Neural crest cell (in vitro differentiated cells): Measurements from ENCODE around the gene PRKCE. TPM values are rescaled to one million over a fixed set of nuclear protein-coding genes. Genes with fewer than 3 reads are reported as not detected.

ENCODE experiments used
- DNase-seq: peaks from one replicate; pipeline ENCODE4 v3.0.0; 2021; ENCODE audit warnings: low read depth, mixed read lengths, low spot score
- H3K27ac Mint-ChIP-seq: one replicate; pipeline ENCODE4 v1.8.0; 2021; ENCODE audit warnings: mild to moderate bottlenecking, mixed read lengths; ENCODE audit not compliant: unreplicated experiment
- H3K27me3 Mint-ChIP-seq: 2 replicates; pipeline ENCODE4 v1.8.0; 2021; ENCODE audit warnings: low read depth, mild to moderate bottlenecking, mixed read lengths
- H3K36me3 Mint-ChIP-seq: 2 replicates; pipeline ENCODE4 v1.8.0; 2021; ENCODE audit warnings: low read depth, mild to moderate bottlenecking, mixed read lengths
- H3K4me1 Mint-ChIP-seq: 2 replicates; pipeline ENCODE4 v1.8.0; 2021; ENCODE audit warnings: mixed read lengths
- H3K4me3 Mint-ChIP-seq: one replicate; pipeline ENCODE4 v1.8.0; 2021; ENCODE audit warnings: mild to moderate bottlenecking, mixed read lengths
- H3K9me3 Mint-ChIP-seq: 2 replicates; pipeline ENCODE4 v1.8.0; 2021; ENCODE audit warnings: mixed read lengths
- CTCF ChIP-seq: fragments of 200-600 bp; sonication (generic); conservative IDR thresholded peaks from 2 replicates; pipeline ENCODE4 v1.5.0; 2021; ENCODE audit warnings: antibody characterized with exemption, mild to moderate bottlenecking
- total RNA-seq: library from RNA; stranded (reverse); gene quantifications from 2 replicates; pipeline ENCODE4 v1.2.1, GENCODE V29; 2021

Gene PRKCE
- total RNA-seq, 1 donor from 2014 or later = 15.6 TPM

- no peaks in the 10 kb centered on the region for H3K27me3 Mint-ChIP-seq
- no peak for TF ChIP-seq CTCF
- H3K4me1 Mint-ChIP-seq = no peaks in the 10 kb centered on the region
- DNase-seq = no peak
- H3K9me3 Mint-ChIP-seq = no peaks in the 10 kb centered on the region
- no peak overlapping the region for H3K27ac Mint-ChIP-seq
- no peak overlapping the region for H3K4me3 Mint-ChIP-seq
- no peaks in the 10 kb centered on the region for H3K36me3 Mint-ChIP-seq
Measured at GRCh38 chr2:46041434-46041833, 390.0 kb downstream of the PRKCE start.

- H3K27me3 Mint-ChIP-seq = no peaks in the 10 kb centered on the region
- no peaks in the 10 kb centered on the region for H3K4me1 Mint-ChIP-seq
- H3K4me3 Mint-ChIP-seq = no peak overlapping the region
- no peak for TF ChIP-seq CTCF
- no peak for DNase-seq
- no peaks in the 10 kb centered on the region for H3K36me3 Mint-ChIP-seq
- no peaks in the 10 kb centered on the region for H3K9me3 Mint-ChIP-seq
- H3K27ac Mint-ChIP-seq = no peak overlapping the region
Measured at GRCh38 chr2:46042207-46042637, 390.7 kb downstream of the PRKCE start.

GRCh38 chr2:46042711-46043110 is 391.2 kb downstream of the PRKCE start:
- Mint-ChIP-seq H3K4me1 (no peaks in the 10 kb centered on the region), H3K36me3 (no peaks in the 10 kb centered on the region), H3K27me3 (no peaks in the 10 kb centered on the region), H3K27ac (no peak overlapping the region), H3K4me3 (no peak overlapping the region), H3K9me3 (no peaks in the 10 kb centered on the region)
- no peak for TF ChIP-seq CTCF
- no peak for DNase-seq

GRCh38 chr2:46045888-46046287 is 394.4 kb downstream of the PRKCE start:
- H3K9me3 Mint-ChIP-seq = no peaks in the 10 kb centered on the region
- no peak for TF ChIP-seq CTCF
- H3K36me3 Mint-ChIP-seq = no peaks in the 10 kb centered on the region
- no peak overlapping the region for H3K4me3 Mint-ChIP-seq
- H3K4me1 Mint-ChIP-seq = no peaks in the 10 kb centered on the region
- no peak for DNase-seq
- no peak overlapping the region for H3K27ac Mint-ChIP-seq
- no peaks in the 10 kb centered on the region for H3K27me3 Mint-ChIP-seq

GRCh38 chr2:46047290-46047689 is 395.8 kb downstream of the PRKCE start:
- H3K9me3 Mint-ChIP-seq = no peaks in the 10 kb centered on the region
- H3K4me3 Mint-ChIP-seq = no peak overlapping the region
- H3K4me1 Mint-ChIP-seq = no peaks in the 10 kb centered on the region
- peaks cover 6% of the 10 kb centered on the region for H3K36me3 Mint-ChIP-seq
- H3K27ac Mint-ChIP-seq = no peak overlapping the region
- no peak for DNase-seq
- H3K27me3 Mint-ChIP-seq = no peaks in the 10 kb centered on the region
- no peak for TF ChIP-seq CTCF

- H3K27me3 Mint-ChIP-seq = no peaks in the 10 kb centered on the region
- no peak for TF ChIP-seq CTCF
- no peak for DNase-seq
- H3K9me3 Mint-ChIP-seq = peaks cover 5% of the 10 kb centered on the region
- no peaks in the 10 kb centered on the region for H3K4me1 Mint-ChIP-seq
- H3K27ac Mint-ChIP-seq = no peak overlapping the region
- peaks cover 6% of the 10 kb centered on the region for H3K36me3 Mint-ChIP-seq
- H3K4me3 Mint-ChIP-seq = no peak overlapping the region
Measured at GRCh38 chr2:46048693-46049092, 397.2 kb downstream of the PRKCE start.
